Naive B cell (primary cell): ENCODE data around the gene BHLHA9. TPM values are rescaled to one million over a fixed set of nuclear protein-coding genes. Genes with fewer than 3 reads are reported as not detected.
A peak's percentile ranks its signal among the peaks of the same experiment; 100 is the strongest.
"Not testable (repeated sequence)": the region's sequence is repeated elsewhere in the genome, so short reads cannot be mapped to it uniquely, and the experiment has no call there.

Experiments
- ATAC-seq, 2 donors: fragments of 150-1000 bp; cut with Tn5 transposase; 2 replicates each; pipeline ENCODE4 v1.10.0; 2021; ENCODE audit warnings: low read depth in 2 of 2, mild to moderate bottlenecking in 2 of 2, moderate library complexity in 2 of 2
- DNase-seq: peaks from one replicate; pipeline ENCODE4 v3.0.0; 2022
- H3K27ac Mint-ChIP-seq, 6 donors: one replicate each; pipeline ENCODE4 v1.8.0; 2020 to 2022; ENCODE audit warnings: mild to moderate bottlenecking in 6 of 6, mixed read lengths in 6 of 6, moderate library complexity in 5 of 6, inconsistent platforms in 2 of 6
- H3K27me3 Mint-ChIP-seq, 3 donors: one replicate each; pipeline ENCODE4 v1.8.0; 2021 to 2022; ENCODE audit warnings: mixed read lengths in 3 of 3, mild to moderate bottlenecking in 1 of 3
- H3K36me3 Mint-ChIP-seq, 2 donors: one replicate each; pipeline ENCODE4 v1.8.0; 2020 to 2022; ENCODE audit warnings: mixed read lengths in 2 of 2, inconsistent platforms in 1 of 2, mild to moderate bottlenecking in 1 of 2
- H3K4me1 Mint-ChIP-seq, 3 donors: one replicate each; pipeline ENCODE4 v1.8.0; 2020 to 2022; ENCODE audit warnings: mixed read lengths in 3 of 3, inconsistent platforms in 1 of 3, mild to moderate bottlenecking in 1 of 3, moderate library complexity in 1 of 3
- H3K4me3 Mint-ChIP-seq, 8 donors: one replicate each; pipeline ENCODE4 v1.8.0; 2020 to 2022; ENCODE audit warnings: mild to moderate bottlenecking in 8 of 8, mixed read lengths in 8 of 8, moderate library complexity in 8 of 8, inconsistent platforms in 2 of 8
- H3K9me3 Mint-ChIP-seq, 7 donors: one replicate each; pipeline ENCODE4 v1.8.0; 2020 to 2022; ENCODE audit warnings: mixed read lengths in 7 of 7, mild to moderate bottlenecking in 5 of 7, inconsistent platforms in 2 of 7, moderate library complexity in 1 of 7
- polyA plus RNA-seq, 6 donors: library from polyadenylated mRNA; unstranded; fragments of 300-500 nt; fragmentation: Illumina TruSeq; gene quantifications; one replicate each; pipeline ENCODE4 v1.2.3, GENCODE V29; 2021; ENCODE audit warnings: low read depth in 6 of 6

The BHLHA9 gene
- polyA plus RNA-seq, 6 donors from 2014 or later = not detected

GRCh38 chr17:1232331-1232730, 37.9 kb upstream of the BHLHA9 start:
- H3K27ac Mint-ChIP-seq = peak overlapping the region in 1 of 6 donors; percentile 37
- peak overlapping the region in 5 of 8 donors; percentile 22 to 84 (median 37) for H3K4me3 Mint-ChIP-seq
- H3K27me3 Mint-ChIP-seq = peaks cover 8 to 13% (median 10%) of the 10 kb centered on the region in 3 donors
- H3K4me1 Mint-ChIP-seq = peaks cover 18 to 19% (median 19%) of the 10 kb centered on the region in 3 donors
- H3K36me3 Mint-ChIP-seq = no peaks in the 10 kb centered on the region
- ATAC-seq (no peak), DNase-seq (no peak)
- no peaks in the 10 kb centered on the region for H3K9me3 Mint-ChIP-seq

GRCh38 chr17:1232786-1233185, 37.5 kb upstream of the BHLHA9 start:
- H3K4me1 Mint-ChIP-seq = peaks cover 14 to 15% (median 14%) of the 10 kb centered on the region in 3 donors
- no peak for ATAC-seq
- no peaks in the 10 kb centered on the region for H3K9me3 Mint-ChIP-seq
- peaks cover 8 to 13% (median 10%) of the 10 kb centered on the region in 3 donors for H3K27me3 Mint-ChIP-seq
- H3K27ac Mint-ChIP-seq = no peak overlapping the region
- no peak for DNase-seq
- H3K36me3 Mint-ChIP-seq = no peaks in the 10 kb centered on the region
- H3K4me3 Mint-ChIP-seq = peak overlapping the region in 4 of 8 donors; percentile 8 to 84 (median 28)

- DNase-seq = no peak
- ATAC-seq = no peak
- Mint-ChIP-seq H3K36me3 (no peaks in the 10 kb centered on the region), H3K4me1 (peaks cover 7 to 10% (median 8%) of the 10 kb centered on the region in 3 donors), H3K27ac (peak overlapping the region in 2 of 6 donors; percentile 13 to 78), H3K9me3 (no peaks in the 10 kb centered on the region), H3K4me3 (peak overlapping the region in 1 of 8 donors; percentile 32), H3K27me3 (peaks cover 8 to 13% (median 10%) of the 10 kb centered on the region in 3 donors)
Measured at GRCh38 chr17:1234455-1234854, 35.8 kb upstream of the BHLHA9 start.

- Mint-ChIP-seq H3K4me1 (no peaks in the 10 kb centered on the region), H3K27me3 (peaks cover 6 to 25% (median 14%) of the 10 kb centered on the region in 3 donors), H3K36me3 (no peaks in the 10 kb centered on the region), H3K9me3 (peaks cover 0 to 1% (median 0%) of the 10 kb centered on the region in 7 donors), H3K4me3 (no peak overlapping the region), H3K27ac (no peak overlapping the region)
- no peak for DNase-seq
- ATAC-seq = no peak
Measured at GRCh38 chr17:1237471-1237870, 32.8 kb upstream of the BHLHA9 start.

GRCh38 chr17:1239210-1239609, 31.0 kb upstream of the BHLHA9 start:
- no peak overlapping the region for H3K4me3 Mint-ChIP-seq
- no peak for ATAC-seq
- no peaks in the 10 kb centered on the region for H3K4me1 Mint-ChIP-seq
- no peak for DNase-seq
- peaks cover 0 to 1% (median 0%) of the 10 kb centered on the region in 7 donors for H3K9me3 Mint-ChIP-seq
- peaks cover 3 to 21% (median 14%) of the 10 kb centered on the region in 3 donors for H3K27me3 Mint-ChIP-seq
- no peaks in the 10 kb centered on the region for H3K36me3 Mint-ChIP-seq
- H3K27ac Mint-ChIP-seq = peak overlapping the region in 1 of 6 donors; percentile 41

- H3K9me3 Mint-ChIP-seq, H3K36me3 Mint-ChIP-seq, H3K4me1 Mint-ChIP-seq, ATAC-seq, DNase-seq, H3K27ac Mint-ChIP-seq, H3K4me3 Mint-ChIP-seq: not testable (repeated sequence)
- peaks cover 4 to 20% (median 14%) of the 10 kb centered on the region in 3 donors for H3K27me3 Mint-ChIP-seq
Measured at GRCh38 chr17:1240426-1240825, 29.8 kb upstream of the BHLHA9 start.

GRCh38 chr17:1241929-1242328, 28.3 kb upstream of the BHLHA9 start:
- H3K9me3 Mint-ChIP-seq = peaks cover 0 to 1% (median 0%) of the 10 kb centered on the region in 7 donors
- no peaks in the 10 kb centered on the region for H3K36me3 Mint-ChIP-seq
- ATAC-seq (no peak), DNase-seq (no peak)
- H3K27me3 Mint-ChIP-seq = peaks cover 4 to 20% (median 14%) of the 10 kb centered on the region in 3 donors
- no peak overlapping the region for H3K4me3 Mint-ChIP-seq
- H3K4me1 Mint-ChIP-seq = no peaks in the 10 kb centered on the region
- no peak overlapping the region for H3K27ac Mint-ChIP-seq

- H3K27me3 Mint-ChIP-seq = peaks cover 4 to 20% (median 14%) of the 10 kb centered on the region in 3 donors
- peaks cover 0 to 4% (median 1%) of the 10 kb centered on the region in 7 donors for H3K9me3 Mint-ChIP-seq
- DNase-seq = no peak
Measured at GRCh38 chr17:1244606-1245012, 25.6 kb upstream of the BHLHA9 start.

GRCh38 chr17:1251866-1252608, 18.2 kb upstream of the BHLHA9 start:
- Mint-ChIP-seq H3K27me3 (peaks cover 16 to 40% (median 21%) of the 10 kb centered on the region in 3 donors), H3K9me3 (peaks cover 0 to 4% (median 0%) of the 10 kb centered on the region in 7 donors), H3K27ac (peak overlapping the region in 1 of 6 donors; percentile 36), H3K36me3 (no peaks in the 10 kb centered on the region), H3K4me3 (peak overlapping the region in 2 of 8 donors; percentile 41 to 59), H3K4me1 (peaks cover 3 to 5% (median 3%) of the 10 kb centered on the region in 3 donors)
- no peak for DNase-seq
- ATAC-seq = no peak

More at GRCh38 chr17:1244606-1245012, 25.6 kb upstream of the BHLHA9 start:
- no peak overlapping the region for H3K27ac Mint-ChIP-seq
- no peak overlapping the region for H3K4me3 Mint-ChIP-seq
- H3K36me3 Mint-ChIP-seq = no peaks in the 10 kb centered on the region
- no peaks in the 10 kb centered on the region for H3K4me1 Mint-ChIP-seq
- no peak for ATAC-seq

GRCh38 chr17:1255041-1255440, 15.2 kb upstream of the BHLHA9 start:
- no peak for DNase-seq
- H3K4me1 Mint-ChIP-seq = peaks cover 11 to 19% (median 14%) of the 10 kb centered on the region in 3 donors
- H3K36me3 Mint-ChIP-seq = no peaks in the 10 kb centered on the region
- H3K27me3 Mint-ChIP-seq = peaks cover 26 to 64% (median 31%) of the 10 kb centered on the region in 3 donors
- no peak for ATAC-seq
- no peaks in the 10 kb centered on the region for H3K9me3 Mint-ChIP-seq
- peak overlapping the region in 2 of 8 donors; percentile 6 to 41 for H3K4me3 Mint-ChIP-seq
- no peak overlapping the region for H3K27ac Mint-ChIP-seq

- no peaks in the 10 kb centered on the region for H3K9me3 Mint-ChIP-seq
- H3K4me1 Mint-ChIP-seq = peaks cover 11 to 19% (median 14%) of the 10 kb centered on the region in 3 donors
- H3K27ac Mint-ChIP-seq = no peak overlapping the region
- no peaks in the 10 kb centered on the region for H3K36me3 Mint-ChIP-seq
- H3K27me3 Mint-ChIP-seq = peaks cover 23 to 69% (median 27%) of the 10 kb centered on the region in 3 donors
- H3K4me3 Mint-ChIP-seq = peak overlapping the region in 1 of 8 donors; percentile 47
- no peak for DNase-seq
- no peak for ATAC-seq
Measured at GRCh38 chr17:1256699-1257098, 13.5 kb upstream of the BHLHA9 start.

- H3K9me3 Mint-ChIP-seq = no peaks in the 10 kb centered on the region
- no peaks in the 10 kb centered on the region for H3K36me3 Mint-ChIP-seq
- no peak for DNase-seq
- peaks cover 8 to 14% (median 11%) of the 10 kb centered on the region in 3 donors for H3K4me1 Mint-ChIP-seq
- ATAC-seq = peak in 1 of 2 donors; percentile 45
- H3K27ac Mint-ChIP-seq = peak overlapping the region in 2 of 6 donors; percentile 26 to 49
- peaks cover 19 to 49% (median 23%) of the 10 kb centered on the region in 3 donors for H3K27me3 Mint-ChIP-seq
- H3K4me3 Mint-ChIP-seq = peak overlapping the region in 7 of 8 donors; percentile 19 to 92 (median 74)
Measured at GRCh38 chr17:1260086-1260769, 10.0 kb upstream of the BHLHA9 start.

GRCh38 chr17:1260770-1261161, 9.5 kb upstream of the BHLHA9 start:
- H3K9me3 Mint-ChIP-seq = no peaks in the 10 kb centered on the region
- H3K27me3 Mint-ChIP-seq = peaks cover 15 to 43% (median 19%) of the 10 kb centered on the region in 3 donors
- H3K27ac Mint-ChIP-seq = peak overlapping the region in 2 of 6 donors; percentile 26 to 49
- H3K4me1 Mint-ChIP-seq = peaks cover 8 to 14% (median 13%) of the 10 kb centered on the region in 3 donors
- no peaks in the 10 kb centered on the region for H3K36me3 Mint-ChIP-seq
- DNase-seq = no peak
- H3K4me3 Mint-ChIP-seq = peak overlapping the region; percentile 19 to 82 (median 62)
- no peak for ATAC-seq
